VCaP (cell line): ENCODE data around the gene SMYD1.

Experiments
- H3K27ac ChIP-seq: fragments of 450-650 bp; 2 replicates; pipeline ENCODE4 v1.5.1; 2017
- TF ChIP-seq, protein P1 (sequence below): fragments of 450-650 bp; conservative IDR thresholded peaks from 2 replicates; pipeline ENCODE4 v1.5.1; 2017; ENCODE audit warnings: mild to moderate bottlenecking, moderate library complexity

SMYD1 gene

GRCh38 chr2:88097891-88098557 is 30.4 kb downstream of the SMYD1 start:
- H3K27ac ChIP-seq: no peak overlapping the region
- TF ChIP-seq, protein P1, sequence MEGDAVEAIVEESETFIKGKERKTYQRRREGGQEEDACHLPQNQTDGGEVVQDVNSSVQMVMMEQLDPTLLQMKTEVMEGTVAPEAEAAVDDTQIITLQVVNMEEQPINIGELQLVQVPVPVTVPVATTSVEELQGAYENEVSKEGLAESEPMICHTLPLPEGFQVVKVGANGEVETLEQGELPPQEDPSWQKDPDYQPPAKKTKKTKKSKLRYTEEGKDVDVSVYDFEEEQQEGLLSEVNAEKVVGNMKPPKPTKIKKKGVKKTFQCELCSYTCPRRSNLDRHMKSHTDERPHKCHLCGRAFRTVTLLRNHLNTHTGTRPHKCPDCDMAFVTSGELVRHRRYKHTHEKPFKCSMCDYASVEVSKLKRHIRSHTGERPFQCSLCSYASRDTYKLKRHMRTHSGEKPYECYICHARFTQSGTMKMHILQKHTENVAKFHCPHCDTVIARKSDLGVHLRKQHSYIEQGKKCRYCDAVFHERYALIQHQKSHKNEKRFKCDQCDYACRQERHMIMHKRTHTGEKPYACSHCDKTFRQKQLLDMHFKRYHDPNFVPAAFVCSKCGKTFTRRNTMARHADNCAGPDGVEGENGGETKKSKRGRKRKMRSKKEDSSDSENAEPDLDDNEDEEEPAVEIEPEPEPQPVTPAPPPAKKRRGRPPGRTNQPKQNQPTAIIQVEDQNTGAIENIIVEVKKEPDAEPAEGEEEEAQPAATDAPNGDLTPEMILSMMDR: no peak

- TF ChIP-seq, protein P1: no peak
Observed at GRCh38 chr2:88098558-88098900, 30.9 kb downstream of the SMYD1 start.

DNA sequence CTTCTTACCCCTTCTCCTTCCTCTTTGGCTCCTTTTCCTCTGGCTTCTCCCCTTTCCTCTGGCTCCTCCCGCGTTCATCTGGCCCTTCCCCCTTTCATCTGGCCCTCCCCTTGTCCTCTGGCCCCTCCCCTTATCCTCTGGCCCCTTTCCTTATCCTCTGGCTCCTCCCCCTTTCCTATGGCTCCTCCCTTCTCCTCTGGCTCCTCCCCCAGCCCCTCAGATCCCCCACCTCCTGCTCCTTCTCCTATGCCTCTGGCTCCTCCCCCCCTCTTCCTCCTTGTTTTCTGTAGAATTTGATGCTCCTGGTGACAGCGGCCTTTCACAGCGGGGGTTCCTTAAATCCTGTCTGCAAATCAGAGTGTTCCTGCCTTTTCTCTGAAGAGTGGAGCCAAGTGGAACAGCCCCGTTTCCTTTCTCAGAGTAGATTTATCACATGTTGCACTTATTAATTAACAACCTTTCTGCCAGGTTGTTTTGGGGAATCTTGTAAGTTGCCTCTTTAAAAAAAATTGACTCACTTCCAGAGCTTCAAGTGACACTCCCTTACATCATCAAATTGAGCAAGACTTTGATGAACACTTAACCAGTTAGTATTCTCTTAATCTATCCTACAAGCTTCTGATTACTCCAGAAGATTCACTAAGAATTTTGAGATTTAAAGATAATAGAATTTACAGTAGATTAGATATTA is 32.3 kb downstream of the SMYD1 start:
- no peak overlapping the region for H3K27ac ChIP-seq
- TF ChIP-seq, protein P1: no peak

More at GRCh38 chr2:88098558-88098900, 30.9 kb downstream of the SMYD1 start:
- H3K27ac ChIP-seq: no peak overlapping the region

GRCh38 chr2:88100489-88100858 is 32.8 kb downstream of the SMYD1 start:
- TF ChIP-seq, protein P1: no peak
- no peak overlapping the region for H3K27ac ChIP-seq

DNA sequence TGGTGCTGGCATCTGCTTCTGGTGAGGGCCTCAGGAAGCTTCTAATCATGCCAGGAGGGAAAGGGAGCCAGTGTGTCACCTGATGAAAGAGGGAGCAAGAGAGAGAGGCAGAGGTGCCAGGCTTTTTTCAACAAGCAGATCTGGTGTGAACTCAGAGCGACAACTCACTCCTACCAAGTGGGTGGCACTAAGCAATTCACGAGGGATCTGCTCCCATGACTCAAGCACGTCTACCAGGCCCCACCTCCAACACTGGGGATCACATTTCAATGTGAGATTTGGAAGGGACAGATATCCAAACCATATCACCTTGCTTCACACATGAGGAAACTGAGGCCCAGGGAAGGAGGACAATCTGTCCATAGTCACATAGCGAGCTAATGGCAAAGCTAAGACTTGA is 41.2 kb downstream of the SMYD1 start:
- no peak overlapping the region for H3K27ac ChIP-seq
- TF ChIP-seq, protein P1: no peak

- H3K27ac ChIP-seq: no peak overlapping the region
- TF ChIP-seq, protein P1: no peak
Observed at GRCh38 chr2:88110830-88111229, 43.2 kb downstream of the SMYD1 start.

- TF ChIP-seq, protein P1: no peak
- H3K27ac ChIP-seq: no peak overlapping the region
Observed at GRCh38 chr2:88113069-88113468, 45.4 kb downstream of the SMYD1 start.
